Globus pallidus (tissue), 1 donor: ENCODE measurements around the gene VPREB1.
"Not testable (repeated sequence)": the region's sequence is repeated elsewhere in the genome, so short reads cannot be mapped to it uniquely, and the experiment has no call there.

ENCODE experiments used
- DNase-seq: peaks from one replicate; pipeline ENCODE4 v3.0.0-alpha.2; 2015; ENCODE audit warnings: low spot score

The VPREB1 gene

GRCh38 chr22:22214819-22215329 lies 29.7 kb upstream of the VPREB1 start:
- DNase-seq, result no peak

GRCh38 chr22:22215659-22216449 lies 28.7 kb upstream of the VPREB1 start:
- DNase-seq, result no peak

GRCh38 chr22:22216450-22216959 lies 28.1 kb upstream of the VPREB1 start:
- DNase-seq, result no peak

GRCh38 chr22:22218302-22218701 lies 26.3 kb upstream of the VPREB1 start:
- no peak for DNase-seq

GRCh38 chr22:22219140-22219996 lies 25.2 kb upstream of the VPREB1 start:
- DNase-seq, result no peak

GRCh38 chr22:22221043-22221442 lies 23.5 kb upstream of the VPREB1 start:
- not testable (repeated sequence) for DNase-seq

- no peak for DNase-seq
Observed at GRCh38 chr22:22226448-22227187, 18.0 kb upstream of the VPREB1 start.

- DNase-seq, result no peak
Observed at GRCh38 chr22:22228421-22228820, 16.2 kb upstream of the VPREB1 start.

GRCh38 chr22:22228921-22229320 lies 15.7 kb upstream of the VPREB1 start:
- DNase-seq, result no peak

GRCh38 chr22:22229683-22230420 lies 14.7 kb upstream of the VPREB1 start:
- DNase-seq, result no peak

- DNase-seq, result no peak
Observed at GRCh38 chr22:22230438-22230837, 14.1 kb upstream of the VPREB1 start.

GRCh38 chr22:22233081-22233480 lies 11.5 kb upstream of the VPREB1 start:
- DNase-seq, result no peak

GRCh38 chr22:22235558-22235957 lies 9.0 kb upstream of the VPREB1 start:
- peak; percentile 16 for DNase-seq

GRCh38 chr22:22237521-22237920 lies 7.1 kb upstream of the VPREB1 start:
- no peak for DNase-seq

- DNase-seq, result no peak
Observed at GRCh38 chr22:22239311-22239939, 5.2 kb upstream of the VPREB1 start.

- no peak for DNase-seq
Observed at GRCh38 chr22:22241554-22241898, 3.1 kb upstream of the VPREB1 start.

- no peak for DNase-seq
Observed at GRCh38 chr22:22242488-22242887, 2.1 kb upstream of the VPREB1 start.

GRCh38 chr22:22243033-22243680 lies 1.4 kb upstream of the VPREB1 start:
- no peak for DNase-seq

- DNase-seq, result no peak
Observed at GRCh38 chr22:22245256-22245909, 797 bp downstream of the VPREB1 start.
